WTC11 (cell line): ENCODE results near the gene SLC6A20. TPM values are rescaled to one million over a fixed set of nuclear protein-coding genes. Genes with fewer than 3 reads are reported as not detected.

Experiments used
- ATAC-seq: fragments of 200-7000 bp; cut with Tn5 transposase; 2 replicates; pipeline ENCODE4 v1.10.0; 2021; ENCODE audit warnings: mild to moderate bottlenecking, moderate library complexity
- CTCF ChIA-PET: fragments of 300-600 bp; sonication (Branson Sonifier 250); formaldehyde crosslinking; loops from one replicate; lab custom pipeline; 2021; ENCODE audit warnings: antibody characterized with exemption; lab: Charles Lee
- POLR2A ChIA-PET: fragments of 350-600 bp; sonication (Branson Sonifier 250); formaldehyde crosslinking; loops from one replicate; lab custom pipeline; 2021; ENCODE audit warnings: antibody characterized with exemption; lab: Charles Lee
- DNase-seq: peaks from one replicate; pipeline ENCODE4 v3.0.0; 2021; ENCODE audit warnings: low spot score
- H3K27ac Mint-ChIP-seq: 2 replicates; pipeline ENCODE4 v1.8.0; 2021; ENCODE audit warnings: mixed read lengths
- H3K27me3 Mint-ChIP-seq: 2 replicates; pipeline ENCODE4 v1.8.0; 2021; ENCODE audit warnings: low read depth, mild to moderate bottlenecking, moderate library complexity, mixed read lengths
- H3K36me3 Mint-ChIP-seq: 2 replicates; pipeline ENCODE4 v1.8.0; 2021; ENCODE audit warnings: mixed read lengths
- H3K4me1 Mint-ChIP-seq: 2 replicates; pipeline ENCODE4 v1.8.0; 2022; ENCODE audit warnings: mixed read lengths
- H3K4me3 Mint-ChIP-seq: 2 replicates; pipeline ENCODE4 v1.8.0; 2021; ENCODE audit warnings: mild to moderate bottlenecking, moderate library complexity, mixed read lengths
- H3K9me3 Mint-ChIP-seq: 2 replicates; pipeline ENCODE4 v1.8.0; 2021; ENCODE audit warnings: mixed read lengths
- ATF1 ChIP-seq: sonication (generic); formaldehyde crosslinking; IDR thresholded peaks from 2 replicates; pipeline ENCODE4 v1.8.1; 2023; ENCODE audit warnings: mild to moderate bottlenecking, moderate library complexity, missing genetic modification reagents
- EMX1 ChIP-seq: fragments of 250-450 bp; sonication (Bioruptor Pico); IDR thresholded peaks from 2 replicates; pipeline ENCODE4 v1.8.0; 2021; ENCODE audit warnings: mild to moderate bottlenecking
- FOXJ3 ChIP-seq: sonication (generic); formaldehyde crosslinking; IDR thresholded peaks from 2 replicates; pipeline ENCODE4 v1.9.0; 2021; ENCODE audit warnings: missing genetic modification reagents, mild to moderate bottlenecking, borderline replicate concordance
- FOXP1 ChIP-seq: sonication (generic); formaldehyde crosslinking; IDR thresholded peaks from 2 replicates; pipeline ENCODE4 v1.8.0; 2022; ENCODE audit warnings: missing genetic modification reagents, mild to moderate bottlenecking, moderate library complexity, borderline replicate concordance
- ZNF121 ChIP-seq: sonication (generic); formaldehyde crosslinking; IDR thresholded peaks from 2 replicates; pipeline ENCODE4 v1.8.0; 2023; ENCODE audit warnings: missing genetic modification reagents
- total RNA-seq: library from RNA; stranded (reverse); gene quantifications from 3 replicates; pipeline ENCODE4 v1.2.3, GENCODE V29; 2021
- TF ChIP-seq, protein P1 (sequence below): fragments of 250-450 bp; sonication (Bioruptor Pico); IDR thresholded peaks from 2 replicates; pipeline ENCODE4 v1.9.0; 2021; ENCODE audit warnings: mild to moderate bottlenecking, borderline replicate concordance
- TF ChIP-seq, protein P2 (sequence below): sonication (generic); formaldehyde crosslinking; IDR thresholded peaks from 2 replicates; pipeline ENCODE4 v1.8.1; 2022; ENCODE audit warnings: mild to moderate bottlenecking, moderate library complexity, missing genetic modification reagents
- TF ChIP-seq, protein P3 (sequence below): sonication (generic); formaldehyde crosslinking; IDR thresholded peaks from 2 replicates; pipeline ENCODE4 v1.8.1; 2023; ENCODE audit warnings: mild to moderate bottlenecking, missing genetic modification reagents
- TF ChIP-seq, protein P4 (sequence below): fragments of 200-600 bp; IDR thresholded peaks from 2 replicates; pipeline ENCODE4 v1.8.0; 2022; ENCODE audit warnings: antibody characterized with exemption
- TF ChIP-seq, protein P5 (sequence below): sonication (generic); formaldehyde crosslinking; IDR thresholded peaks from 2 replicates; pipeline ENCODE4 v1.8.0; 2022; ENCODE audit warnings: mild to moderate bottlenecking, missing genetic modification reagents
- TF ChIP-seq, protein P6 (sequence below): sonication (generic); formaldehyde crosslinking; IDR thresholded peaks from 2 replicates; pipeline ENCODE4 v1.8.0; 2022; ENCODE audit warnings: mild to moderate bottlenecking, missing genetic modification reagents

Gene SLC6A20
- total RNA-seq, 1 experiment from 2014 or later = 0.26 TPM

DNA sequence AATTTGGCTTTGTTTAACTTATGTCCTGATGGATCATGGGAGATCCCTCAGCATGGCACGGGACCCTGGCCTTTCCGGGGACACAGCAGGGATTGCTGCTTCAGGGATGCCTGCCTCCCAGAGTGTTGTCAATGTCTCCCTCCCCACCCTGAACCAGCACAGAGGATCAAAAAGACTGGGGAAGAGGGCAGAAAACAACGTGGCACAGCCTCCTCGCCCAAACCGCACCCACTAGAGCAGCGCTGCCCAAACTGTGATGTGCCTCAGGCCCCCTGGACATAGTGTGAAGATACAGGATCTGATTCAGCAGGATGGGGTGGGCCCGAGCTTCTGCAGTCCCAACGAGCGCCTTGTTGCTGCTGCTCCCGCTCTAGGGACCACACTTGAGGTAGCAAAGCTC, 34.5 kb downstream of the SLC6A20 start (continued):
- TF ChIP-seq, protein P1, sequence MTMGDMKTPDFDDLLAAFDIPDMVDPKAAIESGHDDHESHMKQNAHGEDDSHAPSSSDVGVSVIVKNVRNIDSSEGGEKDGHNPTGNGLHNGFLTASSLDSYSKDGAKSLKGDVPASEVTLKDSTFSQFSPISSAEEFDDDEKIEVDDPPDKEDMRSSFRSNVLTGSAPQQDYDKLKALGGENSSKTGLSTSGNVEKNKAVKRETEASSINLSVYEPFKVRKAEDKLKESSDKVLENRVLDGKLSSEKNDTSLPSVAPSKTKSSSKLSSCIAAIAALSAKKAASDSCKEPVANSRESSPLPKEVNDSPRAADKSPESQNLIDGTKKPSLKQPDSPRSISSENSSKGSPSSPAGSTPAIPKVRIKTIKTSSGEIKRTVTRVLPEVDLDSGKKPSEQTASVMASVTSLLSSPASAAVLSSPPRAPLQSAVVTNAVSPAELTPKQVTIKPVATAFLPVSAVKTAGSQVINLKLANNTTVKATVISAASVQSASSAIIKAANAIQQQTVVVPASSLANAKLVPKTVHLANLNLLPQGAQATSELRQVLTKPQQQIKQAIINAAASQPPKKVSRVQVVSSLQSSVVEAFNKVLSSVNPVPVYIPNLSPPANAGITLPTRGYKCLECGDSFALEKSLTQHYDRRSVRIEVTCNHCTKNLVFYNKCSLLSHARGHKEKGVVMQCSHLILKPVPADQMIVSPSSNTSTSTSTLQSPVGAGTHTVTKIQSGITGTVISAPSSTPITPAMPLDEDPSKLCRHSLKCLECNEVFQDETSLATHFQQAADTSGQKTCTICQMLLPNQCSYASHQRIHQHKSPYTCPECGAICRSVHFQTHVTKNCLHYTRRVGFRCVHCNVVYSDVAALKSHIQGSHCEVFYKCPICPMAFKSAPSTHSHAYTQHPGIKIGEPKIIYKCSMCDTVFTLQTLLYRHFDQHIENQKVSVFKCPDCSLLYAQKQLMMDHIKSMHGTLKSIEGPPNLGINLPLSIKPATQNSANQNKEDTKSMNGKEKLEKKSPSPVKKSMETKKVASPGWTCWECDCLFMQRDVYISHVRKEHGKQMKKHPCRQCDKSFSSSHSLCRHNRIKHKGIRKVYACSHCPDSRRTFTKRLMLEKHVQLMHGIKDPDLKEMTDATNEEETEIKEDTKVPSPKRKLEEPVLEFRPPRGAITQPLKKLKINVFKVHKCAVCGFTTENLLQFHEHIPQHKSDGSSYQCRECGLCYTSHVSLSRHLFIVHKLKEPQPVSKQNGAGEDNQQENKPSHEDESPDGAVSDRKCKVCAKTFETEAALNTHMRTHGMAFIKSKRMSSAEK (CRISPR knock-in tag) = no peak
- TF ChIP-seq FOXJ3 (CRISPR knock-in tag) = no peak
- no peak for TF ChIP-seq ZNF121 (CRISPR knock-in tag)
- TF ChIP-seq, protein P2, sequence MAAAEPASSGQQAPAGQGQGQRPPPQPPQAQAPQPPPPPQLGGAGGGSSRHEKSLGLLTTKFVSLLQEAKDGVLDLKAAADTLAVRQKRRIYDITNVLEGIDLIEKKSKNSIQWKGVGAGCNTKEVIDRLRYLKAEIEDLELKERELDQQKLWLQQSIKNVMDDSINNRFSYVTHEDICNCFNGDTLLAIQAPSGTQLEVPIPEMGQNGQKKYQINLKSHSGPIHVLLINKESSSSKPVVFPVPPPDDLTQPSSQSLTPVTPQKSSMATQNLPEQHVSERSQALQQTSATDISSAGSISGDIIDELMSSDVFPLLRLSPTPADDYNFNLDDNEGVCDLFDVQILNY (CRISPR knock-in tag) = no peak
- TF ChIP-seq, protein P3, sequence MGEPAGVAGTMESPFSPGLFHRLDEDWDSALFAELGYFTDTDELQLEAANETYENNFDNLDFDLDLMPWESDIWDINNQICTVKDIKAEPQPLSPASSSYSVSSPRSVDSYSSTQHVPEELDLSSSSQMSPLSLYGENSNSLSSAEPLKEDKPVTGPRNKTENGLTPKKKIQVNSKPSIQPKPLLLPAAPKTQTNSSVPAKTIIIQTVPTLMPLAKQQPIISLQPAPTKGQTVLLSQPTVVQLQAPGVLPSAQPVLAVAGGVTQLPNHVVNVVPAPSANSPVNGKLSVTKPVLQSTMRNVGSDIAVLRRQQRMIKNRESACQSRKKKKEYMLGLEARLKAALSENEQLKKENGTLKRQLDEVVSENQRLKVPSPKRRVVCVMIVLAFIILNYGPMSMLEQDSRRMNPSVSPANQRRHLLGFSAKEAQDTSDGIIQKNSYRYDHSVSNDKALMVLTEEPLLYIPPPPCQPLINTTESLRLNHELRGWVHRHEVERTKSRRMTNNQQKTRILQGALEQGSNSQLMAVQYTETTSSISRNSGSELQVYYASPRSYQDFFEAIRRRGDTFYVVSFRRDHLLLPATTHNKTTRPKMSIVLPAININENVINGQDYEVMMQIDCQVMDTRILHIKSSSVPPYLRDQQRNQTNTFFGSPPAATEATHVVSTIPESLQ (CRISPR knock-in tag) = no peak
- TF ChIP-seq, all 79 proteins: peak for 0

DNA sequence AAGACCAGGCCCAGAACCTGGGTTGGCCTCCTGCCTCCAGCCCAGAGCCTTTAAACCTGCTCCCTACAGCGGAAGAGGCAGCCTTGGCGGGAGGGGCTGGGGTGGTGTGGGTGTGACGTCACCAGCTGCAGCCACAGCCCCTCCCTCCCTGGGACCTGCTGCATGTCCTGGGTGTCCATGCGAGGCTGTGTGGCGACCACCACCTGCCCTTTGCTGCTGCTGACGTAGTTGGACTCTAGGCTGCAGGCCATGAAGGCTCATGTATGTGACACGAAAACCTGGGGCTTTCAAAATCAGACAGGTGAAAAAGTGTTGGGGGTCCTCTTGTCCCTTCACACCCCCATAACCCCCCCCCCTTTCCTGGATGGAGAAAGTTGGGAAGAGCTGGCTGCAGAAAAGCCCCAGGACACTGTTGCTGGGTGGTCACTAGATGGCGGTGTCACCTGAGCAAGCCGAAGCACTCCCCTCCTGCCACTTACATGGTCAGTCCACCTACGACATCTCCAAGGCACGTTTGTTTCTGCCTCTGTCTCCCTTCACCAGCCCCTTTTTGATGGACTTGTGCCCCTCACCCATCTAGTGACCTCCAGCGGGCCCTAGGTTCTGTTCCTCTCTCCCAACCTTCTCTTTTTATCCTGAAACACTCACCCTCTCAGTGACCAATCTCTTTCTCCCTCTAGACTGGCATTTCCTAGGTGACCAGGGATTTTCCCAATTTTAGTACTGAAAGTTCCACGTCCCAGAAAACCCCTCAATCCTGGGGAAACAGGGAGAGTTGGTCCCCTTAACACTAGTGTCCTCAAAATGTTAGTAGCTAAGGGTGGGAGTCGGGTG, 35.2 kb downstream of the SLC6A20 start:
- H3K27me3 Mint-ChIP-seq = no peaks in the 10 kb centered on the region; the same call in 1 of the 2 replicates
- 0 out of 2 replicates have a peak overlapping the region, but pooled peaks have one; percentile 6 for H3K27ac Mint-ChIP-seq
- no peak overlapping the region for H3K4me3 Mint-ChIP-seq
- no peaks in the 10 kb centered on the region for H3K36me3 Mint-ChIP-seq
- H3K4me1 Mint-ChIP-seq = peaks cover 23% of the 10 kb centered on the region
- peak; percentile 87 for ATAC-seq
- TF ChIP-seq EMX1 (CRISPR knock-in tag) (no peak), ATF1 (no peak), FOXJ3 (CRISPR knock-in tag) (no peak), FOXP1 (CRISPR knock-in tag) (0 out of 2 replicates have a peak, but pooled peaks have one; percentile 35)
- TF ChIP-seq, protein P4, sequence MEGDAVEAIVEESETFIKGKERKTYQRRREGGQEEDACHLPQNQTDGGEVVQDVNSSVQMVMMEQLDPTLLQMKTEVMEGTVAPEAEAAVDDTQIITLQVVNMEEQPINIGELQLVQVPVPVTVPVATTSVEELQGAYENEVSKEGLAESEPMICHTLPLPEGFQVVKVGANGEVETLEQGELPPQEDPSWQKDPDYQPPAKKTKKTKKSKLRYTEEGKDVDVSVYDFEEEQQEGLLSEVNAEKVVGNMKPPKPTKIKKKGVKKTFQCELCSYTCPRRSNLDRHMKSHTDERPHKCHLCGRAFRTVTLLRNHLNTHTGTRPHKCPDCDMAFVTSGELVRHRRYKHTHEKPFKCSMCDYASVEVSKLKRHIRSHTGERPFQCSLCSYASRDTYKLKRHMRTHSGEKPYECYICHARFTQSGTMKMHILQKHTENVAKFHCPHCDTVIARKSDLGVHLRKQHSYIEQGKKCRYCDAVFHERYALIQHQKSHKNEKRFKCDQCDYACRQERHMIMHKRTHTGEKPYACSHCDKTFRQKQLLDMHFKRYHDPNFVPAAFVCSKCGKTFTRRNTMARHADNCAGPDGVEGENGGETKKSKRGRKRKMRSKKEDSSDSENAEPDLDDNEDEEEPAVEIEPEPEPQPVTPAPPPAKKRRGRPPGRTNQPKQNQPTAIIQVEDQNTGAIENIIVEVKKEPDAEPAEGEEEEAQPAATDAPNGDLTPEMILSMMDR = peak; percentile 61
- TF ChIP-seq, protein P5, sequence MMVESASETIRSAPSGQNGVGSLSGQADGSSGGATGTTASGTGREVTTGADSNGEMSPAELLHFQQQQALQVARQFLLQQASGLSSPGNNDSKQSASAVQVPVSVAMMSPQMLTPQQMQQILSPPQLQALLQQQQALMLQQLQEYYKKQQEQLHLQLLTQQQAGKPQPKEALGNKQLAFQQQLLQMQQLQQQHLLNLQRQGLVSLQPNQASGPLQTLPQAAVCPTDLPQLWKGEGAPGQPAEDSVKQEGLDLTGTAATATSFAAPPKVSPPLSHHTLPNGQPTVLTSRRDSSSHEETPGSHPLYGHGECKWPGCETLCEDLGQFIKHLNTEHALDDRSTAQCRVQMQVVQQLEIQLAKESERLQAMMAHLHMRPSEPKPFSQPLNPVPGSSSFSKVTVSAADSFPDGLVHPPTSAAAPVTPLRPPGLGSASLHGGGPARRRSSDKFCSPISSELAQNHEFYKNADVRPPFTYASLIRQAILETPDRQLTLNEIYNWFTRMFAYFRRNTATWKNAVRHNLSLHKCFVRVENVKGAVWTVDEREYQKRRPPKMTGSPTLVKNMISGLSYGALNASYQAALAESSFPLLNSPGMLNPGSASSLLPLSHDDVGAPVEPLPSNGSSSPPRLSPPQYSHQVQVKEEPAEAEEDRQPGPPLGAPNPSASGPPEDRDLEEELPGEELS (CRISPR knock-in tag) = no peak
- TF ChIP-seq, protein P6, sequence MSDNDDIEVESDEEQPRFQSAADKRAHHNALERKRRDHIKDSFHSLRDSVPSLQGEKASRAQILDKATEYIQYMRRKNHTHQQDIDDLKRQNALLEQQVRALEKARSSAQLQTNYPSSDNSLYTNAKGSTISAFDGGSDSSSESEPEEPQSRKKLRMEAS (CRISPR knock-in tag) = 0 out of 2 replicates have a peak, but pooled peaks have one; percentile 26
- TF ChIP-seq, all 79 proteins: peak for 3
- POLR2A ChIA-PET = interaction anchor here (0.5 to 0.7 kb wide), 3 partner anchors 13 to 805 kb away, joined by 3 to 6 read pairs (median 5); no protein-coding TSS in a partner anchor
- CTCF ChIA-PET = interaction anchor here (0.5 to 2.7 kb wide), 34 partner anchors 11 to 1163 kb away, joined by 3 to 34 read pairs (median 4); partner anchors contain the start of gene LZTFL1
- no peaks in the 10 kb centered on the region for H3K9me3 Mint-ChIP-seq
- DNase-seq = peak; percentile 68
